LNCAP (cell line): ENCODE results near the gene PPFIA4.

Experiments
- CTCF ChIP-seq: fragments of 450-650 bp; IDR thresholded peaks from 2 replicates; pipeline ENCODE4 v1.5.1; 2017; ENCODE audit warnings: mild to moderate bottlenecking

PPFIA4 gene

GRCh38 chr1:203069030-203069747, 42.9 kb downstream of the PPFIA4 start:
- TF ChIP-seq CTCF: no peak

GRCh38 chr1:203072002-203072602, 45.8 kb downstream of the PPFIA4 start:
- TF ChIP-seq CTCF: no peak

DNA sequence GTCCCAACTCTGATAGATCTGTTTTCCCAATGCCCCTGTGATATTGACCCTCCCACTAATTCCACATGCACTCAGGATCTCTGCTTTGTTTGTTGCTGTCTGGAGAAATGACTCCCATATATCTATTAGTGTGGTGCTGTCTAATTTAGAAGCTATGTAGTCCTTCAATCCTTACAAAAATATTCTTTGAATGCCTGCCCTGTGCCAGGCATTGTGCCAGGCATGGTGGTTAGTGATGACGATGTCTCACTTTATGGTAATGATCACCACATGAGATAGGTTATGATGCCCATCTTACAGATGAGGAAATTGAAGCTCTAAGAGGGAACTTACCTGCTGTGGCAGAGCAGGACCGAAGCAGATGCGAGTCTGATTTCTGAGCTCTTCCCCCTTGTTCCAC, 46.6 kb downstream of the PPFIA4 start:
- TF ChIP-seq CTCF: no peak

GRCh38 chr1:203073469-203073868, 47.2 kb downstream of the PPFIA4 start:
- no peak for TF ChIP-seq CTCF

DNA sequence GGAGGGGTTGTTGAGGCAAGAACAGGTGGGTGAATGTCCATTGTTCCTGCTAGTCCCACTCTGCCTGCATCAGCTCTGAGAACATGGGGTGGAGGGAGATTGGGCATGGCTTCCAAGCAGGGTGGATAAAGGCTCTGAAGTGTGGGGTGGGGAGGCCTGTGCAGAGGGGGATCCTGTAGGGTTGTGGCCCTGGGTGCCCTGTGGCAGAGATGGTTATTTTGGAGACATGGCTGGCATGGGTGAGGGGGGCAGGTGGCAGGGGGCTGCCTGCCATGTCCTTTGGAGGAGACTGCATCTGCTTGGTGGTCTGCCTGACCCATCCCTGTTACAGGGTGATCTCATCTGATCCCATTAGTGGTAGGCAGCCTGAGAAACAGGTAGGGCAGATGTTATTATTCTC, 48.3 kb downstream of the PPFIA4 start:
- TF ChIP-seq CTCF: no peak

DNA sequence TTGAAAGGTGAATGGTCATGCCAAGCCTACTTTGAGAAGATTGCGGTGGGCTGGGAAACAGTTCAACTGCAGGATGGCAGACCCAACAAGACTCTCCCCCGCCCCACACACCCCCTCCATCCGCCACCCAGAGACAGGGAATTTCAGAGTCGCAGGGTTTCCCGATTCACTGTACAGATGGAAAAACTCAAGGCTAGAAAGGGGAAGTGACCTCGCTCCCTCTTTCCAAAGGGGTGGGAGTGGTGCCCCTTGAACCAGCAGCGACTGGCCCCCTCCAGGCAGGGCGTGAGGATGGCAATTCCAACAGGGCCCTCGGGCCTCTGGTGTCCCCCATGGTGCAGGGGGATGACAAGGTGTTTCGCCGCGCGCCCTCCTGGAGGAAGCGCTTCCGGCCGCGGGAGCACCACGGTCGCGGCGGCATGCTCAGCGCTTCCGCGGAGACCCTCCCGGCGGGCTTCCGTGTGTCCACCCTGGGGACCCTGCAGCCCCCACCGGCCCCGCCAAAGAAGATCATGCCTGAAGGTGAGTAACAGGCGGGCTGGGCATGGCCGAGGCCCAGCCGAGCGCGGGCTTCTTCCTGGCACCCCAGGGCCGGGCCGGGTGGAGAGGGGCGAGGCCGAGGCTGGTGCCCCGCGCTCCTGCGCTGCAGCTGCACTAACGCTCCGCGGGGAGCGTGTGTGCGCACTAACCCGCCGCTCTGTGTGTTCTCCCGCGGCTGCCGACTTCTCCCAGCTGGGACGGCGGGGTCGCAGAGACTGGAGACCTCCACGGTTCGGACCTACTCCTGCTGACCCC, 49.1 kb downstream of the PPFIA4 start:
- TF ChIP-seq CTCF: no peak

GRCh38 chr1:203076031-203076511, 49.8 kb downstream of the PPFIA4 start:
- no peak for TF ChIP-seq CTCF
